NB4 (cell line): ENCODE results near the gene GGNBP2.

Experiments
- DNase-seq: peaks from one replicate; pipeline ENCODE4 v3.0.0; 2010; ENCODE audit warnings: low read depth
- H3K4me3 ChIP-seq: one replicate; pipeline ENCODE4 v1.5.1; 2011; ENCODE audit warnings: mild to moderate bottlenecking, low read depth, low read length, moderate library complexity
- MYC ChIP-seq: IDR thresholded peaks from 2 replicates; pipeline ENCODE4 v1.6.1; 2011; ENCODE audit warnings: low read depth, low read length
- POLR2A ChIP-seq: IDR thresholded peaks from 2 replicates; pipeline ENCODE4 v1.6.1; 2011; ENCODE audit warnings: mild to moderate bottlenecking; ENCODE audit not compliant: insufficient read length; ENCODE audit errors: extremely low read depth
- TF ChIP-seq, protein P1 (sequence below): IDR thresholded peaks from one replicate; pipeline ENCODE4 v1.5.1; 2012; ENCODE audit warnings: low read depth, low read length
- TF ChIP-seq, protein P2 (sequence below): IDR thresholded peaks from 2 replicates; pipeline ENCODE4 v1.6.1; 2011; ENCODE audit warnings: low read depth, low read length

GGNBP2 gene

GRCh38 chr17:36501963-36502362 is 42.8 kb upstream of the GGNBP2 start:
- TF ChIP-seq, protein P1, sequence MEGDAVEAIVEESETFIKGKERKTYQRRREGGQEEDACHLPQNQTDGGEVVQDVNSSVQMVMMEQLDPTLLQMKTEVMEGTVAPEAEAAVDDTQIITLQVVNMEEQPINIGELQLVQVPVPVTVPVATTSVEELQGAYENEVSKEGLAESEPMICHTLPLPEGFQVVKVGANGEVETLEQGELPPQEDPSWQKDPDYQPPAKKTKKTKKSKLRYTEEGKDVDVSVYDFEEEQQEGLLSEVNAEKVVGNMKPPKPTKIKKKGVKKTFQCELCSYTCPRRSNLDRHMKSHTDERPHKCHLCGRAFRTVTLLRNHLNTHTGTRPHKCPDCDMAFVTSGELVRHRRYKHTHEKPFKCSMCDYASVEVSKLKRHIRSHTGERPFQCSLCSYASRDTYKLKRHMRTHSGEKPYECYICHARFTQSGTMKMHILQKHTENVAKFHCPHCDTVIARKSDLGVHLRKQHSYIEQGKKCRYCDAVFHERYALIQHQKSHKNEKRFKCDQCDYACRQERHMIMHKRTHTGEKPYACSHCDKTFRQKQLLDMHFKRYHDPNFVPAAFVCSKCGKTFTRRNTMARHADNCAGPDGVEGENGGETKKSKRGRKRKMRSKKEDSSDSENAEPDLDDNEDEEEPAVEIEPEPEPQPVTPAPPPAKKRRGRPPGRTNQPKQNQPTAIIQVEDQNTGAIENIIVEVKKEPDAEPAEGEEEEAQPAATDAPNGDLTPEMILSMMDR: no peak
- TF ChIP-seq POLR2A (no peak), MYC (no peak)
- TF ChIP-seq, protein P2, sequence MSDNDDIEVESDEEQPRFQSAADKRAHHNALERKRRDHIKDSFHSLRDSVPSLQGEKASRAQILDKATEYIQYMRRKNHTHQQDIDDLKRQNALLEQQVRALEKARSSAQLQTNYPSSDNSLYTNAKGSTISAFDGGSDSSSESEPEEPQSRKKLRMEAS: no peak
- no peak for DNase-seq
- H3K4me3 ChIP-seq: no peak overlapping the region

GRCh38 chr17:36503456-36504155 is 41.1 kb upstream of the GGNBP2 start:
- DNase-seq: no peak
- no peak for TF ChIP-seq MYC
- TF ChIP-seq, protein P1: no peak
- no peak for TF ChIP-seq POLR2A
- TF ChIP-seq, protein P2: no peak

DNA sequence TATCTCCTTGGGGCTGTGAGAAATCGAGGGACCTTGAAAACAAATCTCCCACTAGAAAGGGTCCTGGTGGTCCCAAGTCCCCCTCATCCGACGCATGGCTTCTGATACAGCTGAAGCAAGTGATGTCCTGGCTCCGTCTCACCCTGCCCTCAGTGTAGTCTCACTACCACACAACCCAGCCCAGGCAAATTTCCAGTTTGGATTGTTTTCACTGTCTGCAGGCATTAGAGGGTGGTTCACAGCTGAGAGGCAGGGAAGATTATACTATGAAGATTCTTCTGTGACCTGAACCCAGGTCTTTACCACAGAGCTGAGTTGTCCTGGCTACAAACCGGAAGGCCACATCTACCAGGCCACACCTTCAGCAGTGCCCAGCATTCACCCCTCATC is 40.6 kb upstream of the GGNBP2 start:
- DNase-seq: no peak
- no peak for TF ChIP-seq POLR2A
- TF ChIP-seq, protein P1: no peak
- no peak for TF ChIP-seq MYC
- TF ChIP-seq, protein P2: no peak

More at GRCh38 chr17:36503456-36504155, 41.1 kb upstream of the GGNBP2 start:
- no peak overlapping the region for H3K4me3 ChIP-seq

GRCh38 chr17:36505171-36505570 is 39.5 kb upstream of the GGNBP2 start:
- TF ChIP-seq, protein P2: no peak
- TF ChIP-seq, protein P1: no peak
- DNase-seq: no peak
- H3K4me3 ChIP-seq: no peak overlapping the region

More for the DNA sequence above, 40.6 kb upstream of the GGNBP2 start:
- no peak overlapping the region for H3K4me3 ChIP-seq

GRCh38 chr17:36506249-36506826 is 38.4 kb upstream of the GGNBP2 start:
- no peak overlapping the region for H3K4me3 ChIP-seq
- no peak for DNase-seq
- TF ChIP-seq MYC: no peak
- no peak for TF ChIP-seq POLR2A
- TF ChIP-seq, protein P1: no peak
- TF ChIP-seq, protein P2: no peak
